Spleen (tissue), 11 donors: ENCODE measurements around the gene APOE. TPM values are rescaled to one million over a fixed set of nuclear protein-coding genes. Genes with fewer than 3 reads are reported as not detected.

Source experiments
- DNase-seq: peaks from one replicate; pipeline ENCODE4 v3.0.0-alpha.2; 2020
- H3K27ac ChIP-seq, 8 donors: fragments of 200-600 bp; sonication (generic) in 7 of 8; 1 replicate in 4 of 8; 2 replicates in 4 of 8; pipeline versions ENCODE4 v1.5.0 to v1.8.0; 2016 to 2021; ENCODE audit warnings: inconsistent platforms in 4 of 8, mild to moderate bottlenecking in 4 of 8, moderate library complexity in 1 of 8
- H3K27me3 ChIP-seq, 7 donors: fragments of 200-600 bp; sonication (generic) in 6 of 7; replicated peaks in 1 of 7; 1 replicate in 4 of 7; 2 replicates in 3 of 7; pipeline versions ENCODE4 v1.5.0 to v1.8.0; 2016 to 2021; ENCODE audit warnings: inconsistent platforms in 3 of 7, mild to moderate bottlenecking in 1 of 7
- H3K36me3 ChIP-seq, 6 donors: fragments of 200-600 bp; sonication (generic) in 5 of 6; 1 replicate in 4 of 6; 2 replicates in 2 of 6; pipeline versions ENCODE4 v1.5.0 to v1.8.0; 2016 to 2021; ENCODE audit warnings: inconsistent platforms in 2 of 6
- H3K4me1 ChIP-seq, 6 donors: fragments of 200-600 bp; sonication (generic) in 5 of 6; 1 replicate in 3 of 6; 2 replicates in 3 of 6; pipeline versions ENCODE4 v1.5.0 to v1.8.0; 2016 to 2021; ENCODE audit warnings: inconsistent platforms in 3 of 6
- H3K4me3 ChIP-seq, 8 donors: fragments of 200-600 bp; sonication (generic) in 7 of 8; 1 replicate in 4 of 8; 2 replicates in 4 of 8; pipeline versions ENCODE4 v1.5.0 to v1.8.0; 2016 to 2021; ENCODE audit warnings: inconsistent platforms in 4 of 8, mild to moderate bottlenecking in 4 of 8, moderate library complexity in 2 of 8
- H3K9me3 ChIP-seq, 8 donors: fragments of 200-600 bp; sonication (generic) in 7 of 8; 1 replicate in 4 of 8; 2 replicates in 4 of 8; pipeline versions ENCODE4 v1.5.0 to v1.8.0; 2016 to 2021; ENCODE audit warnings: inconsistent platforms in 4 of 8
- POLR2A ChIP-seq, 3 donors: fragments of 450-650 bp; IDR thresholded peaks; one replicate each; pipeline ENCODE4 v1.5.1; 2017; ENCODE audit warnings: antibody characterized with exemption in 3 of 3, mild to moderate bottlenecking in 1 of 3
- POLR2AphosphoS5 ChIP-seq, 3 donors: sonication (generic); formaldehyde crosslinking; IDR thresholded peaks; one replicate each; pipeline ENCODE4 v1.5.1; 2017; ENCODE audit warnings: antibody characterized with exemption in 3 of 3
- WGBS, 5 donors: extraction: QIAGEN DNeasy Blood & Tissue Kit in 3 of 5; methylation state at CpG; one replicate each; pipeline versions ENCODE4 v1.1.5 to v1.1.7; 2013 to 2018; 5-methylcytosine and 5-hydroxymethylcytosine counted together
- intact Hi-C: fragments of 100-400 bp; cut with DNase I; formaldehyde crosslinking; loops from one replicate; pipeline ENCODE4 v1.15.0; 2023; ENCODE audit warnings: low total_unique reads
- polyA plus RNA-seq, 3 donors: library from polyadenylated mRNA; stranded (reverse); fragments of 200-250 nt; gene quantifications; one replicate each; pipeline ENCODE4 v1.2.1, GENCODE V29; 2013
- total RNA-seq, 7 donors: library from RNA; depleted of rRNA in 3 of 7; stranded (reverse); fragments of >200 nt in 3 of 7; fragmentation: NEBNext Ultra II Directional in 4 of 7; extraction: Animal tissue kit (Norgen Biotek cat#: 25700) in 4 of 7; gene quantifications; one replicate each; pipeline versions ENCODE4 v1.1.0 to v1.2.1, GENCODE V29; 2016 to 2021
- TF ChIP-seq, protein P1 (sequence below), 11 experiments: fragments of 200-600 bp in 7 of 11; fragments of 450-650 bp in 4 of 11; sonication (generic) in 4 of 11; IDR thresholded peaks in 8 of 11; conservative IDR thresholded peaks in 3 of 11; 1 replicate in 7 of 11; 2 replicates in 4 of 11; pipeline versions ENCODE4 v1.4.0 to v1.8.0; 2016 to 2021; ENCODE audit warnings: antibody characterized with exemption in 11 of 11, inconsistent platforms in 4 of 11, mild to moderate bottlenecking in 1 of 11
- donor health status: healthy with polysubstance abuse.
- donor health status: DM: no; HTN: no; CAD: no; lungs with moderate emphysema.
- donor health status: DM: no; HTN: no; CAD: no.
- donor health status: Bipolar disorder and iron deficiency.
- donor health status: healthy.
- donor health status: DM: no; HTN: no; CAD: no.
- donor health status: DM: yes; HTN: yes; CAD: no.

Gene APOE
- total and polyA plus RNA-seq, 10 donors: 198 to 2,099 (median 726) TPM

DNA sequence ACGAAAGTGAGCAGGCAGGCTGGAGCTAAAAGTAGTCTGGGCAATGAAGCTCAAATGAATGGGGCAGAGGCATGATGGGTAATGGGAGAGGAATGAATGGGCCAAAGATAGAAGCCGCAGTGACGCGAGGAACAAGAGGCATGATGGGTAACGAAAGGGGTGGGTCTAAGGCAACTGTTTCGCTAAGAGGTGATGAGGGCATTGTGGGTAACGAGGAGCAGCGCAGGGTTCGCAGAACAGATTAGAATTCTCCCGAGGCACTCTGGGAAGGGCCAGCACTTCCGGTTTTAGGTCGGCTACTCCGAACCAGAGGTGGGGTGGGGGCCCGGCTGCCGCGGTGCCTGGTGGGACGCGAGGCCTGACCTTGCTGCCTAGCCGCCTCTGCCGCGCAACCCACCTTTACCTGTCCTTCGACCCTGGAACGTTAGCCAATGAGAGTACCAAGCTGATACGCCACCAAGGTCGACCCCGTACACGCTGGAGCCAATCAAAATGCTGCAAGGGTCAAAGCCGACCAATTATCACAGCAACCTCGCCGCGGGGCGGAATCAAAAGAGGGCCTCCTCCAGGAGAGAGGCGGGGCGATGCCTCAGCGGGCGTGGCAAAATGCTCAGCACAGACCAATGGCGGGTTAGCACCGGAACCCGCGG lies 15.1 kb upstream of the APOE start:
- H3K4me3 ChIP-seq: peak overlapping the region; percentile 39 to 100 (median 73)
- peaks cover 20 to 35% (median 25%) of the 10 kb centered on the region in 6 donors for H3K4me1 ChIP-seq
- no peaks in the 10 kb centered on the region for H3K9me3 ChIP-seq
- no peaks in the 10 kb centered on the region for H3K27me3 ChIP-seq
- DNase-seq: peak; percentile 99
- peaks cover 0 to 71% (median 46%) of the 10 kb centered on the region in 6 donors for H3K36me3 ChIP-seq
- intact Hi-C loops: loop anchor here (10.0 kb wide), 1 partner anchor 154 kb away; no protein-coding TSS in a partner anchor
- TF ChIP-seq POLR2A (IDR thresholded peaks at IDR 0.05) (no peak), POLR2AphosphoS5 (IDR thresholded peaks at IDR 0.05) (peak; percentile 83 to 92 (median 89))
- TF ChIP-seq, protein P1, sequence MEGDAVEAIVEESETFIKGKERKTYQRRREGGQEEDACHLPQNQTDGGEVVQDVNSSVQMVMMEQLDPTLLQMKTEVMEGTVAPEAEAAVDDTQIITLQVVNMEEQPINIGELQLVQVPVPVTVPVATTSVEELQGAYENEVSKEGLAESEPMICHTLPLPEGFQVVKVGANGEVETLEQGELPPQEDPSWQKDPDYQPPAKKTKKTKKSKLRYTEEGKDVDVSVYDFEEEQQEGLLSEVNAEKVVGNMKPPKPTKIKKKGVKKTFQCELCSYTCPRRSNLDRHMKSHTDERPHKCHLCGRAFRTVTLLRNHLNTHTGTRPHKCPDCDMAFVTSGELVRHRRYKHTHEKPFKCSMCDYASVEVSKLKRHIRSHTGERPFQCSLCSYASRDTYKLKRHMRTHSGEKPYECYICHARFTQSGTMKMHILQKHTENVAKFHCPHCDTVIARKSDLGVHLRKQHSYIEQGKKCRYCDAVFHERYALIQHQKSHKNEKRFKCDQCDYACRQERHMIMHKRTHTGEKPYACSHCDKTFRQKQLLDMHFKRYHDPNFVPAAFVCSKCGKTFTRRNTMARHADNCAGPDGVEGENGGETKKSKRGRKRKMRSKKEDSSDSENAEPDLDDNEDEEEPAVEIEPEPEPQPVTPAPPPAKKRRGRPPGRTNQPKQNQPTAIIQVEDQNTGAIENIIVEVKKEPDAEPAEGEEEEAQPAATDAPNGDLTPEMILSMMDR (IDR thresholded peaks at IDR 0.05 in 8 of 11, conservative IDR thresholded peaks at IDR 0.05 in 3 of 11): peak in 2 of 11 experiments; percentile 25 to 26
- WGBS, 5 donors: 0 to 1% (median 0%) methylated on average over 35 to 40 of the region's 40 CpGs
- H3K27ac ChIP-seq: peak overlapping the region; percentile 76 to 98 (median 96)

DNA sequence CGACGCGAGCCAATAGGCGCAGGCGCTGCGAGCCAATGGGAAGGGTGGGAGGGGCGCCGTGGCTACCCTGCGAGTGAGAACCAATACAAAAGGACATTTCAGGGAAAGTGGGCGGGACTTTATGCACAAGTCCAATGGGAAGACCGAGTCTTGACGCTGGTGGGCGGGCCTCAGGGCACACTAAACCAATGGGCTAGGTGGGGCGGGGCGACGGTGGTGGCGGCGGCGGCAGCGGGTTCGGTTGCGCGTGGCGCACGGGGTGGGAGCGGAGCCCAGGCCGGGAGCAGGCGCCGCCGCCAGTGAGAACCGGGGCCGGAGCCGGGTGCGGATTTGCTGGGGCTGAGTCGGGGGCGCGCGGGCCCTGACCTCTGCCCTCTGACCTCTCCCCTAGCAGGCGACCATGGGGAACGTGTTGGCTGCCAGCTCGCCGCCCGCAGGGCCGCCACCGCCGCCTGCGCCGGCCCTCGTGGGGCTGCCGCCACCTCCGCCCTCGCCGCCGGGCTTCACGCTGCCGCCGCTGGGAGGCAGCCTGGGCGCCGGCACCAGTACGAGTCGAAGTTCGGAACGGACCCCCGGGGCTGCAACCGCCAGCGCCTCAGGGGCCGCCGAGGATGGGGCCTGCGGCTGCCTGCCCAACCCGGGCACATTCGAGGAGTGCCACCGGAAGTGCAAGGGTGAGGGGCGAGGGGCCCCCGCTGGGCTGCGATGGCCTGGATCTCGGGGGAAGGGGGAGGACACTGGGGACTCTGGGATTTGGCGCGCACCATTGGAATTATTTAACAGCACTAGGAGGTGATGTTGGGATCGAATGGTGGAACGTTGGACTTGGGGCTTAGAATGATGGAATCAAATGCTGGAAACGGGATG lies 14.3 kb upstream of the APOE start, which contains the start of gene TOMM40:
TOMM40 (plus strand) TSS at position 239 of the 867 bp plus-strand sequence; CDS start at position 401, 162 bp downstream.
- H3K36me3 ChIP-seq: peaks cover 0 to 71% (median 49%) of the 10 kb centered on the region in 6 donors
- WGBS, 5 donors: 0 to 1% (median 0%) methylated on average over 30 to 81 of the region's 81 CpGs
- intact Hi-C loops: loop anchor here (10.0 kb wide), 1 partner anchor 154 kb away; no protein-coding TSS in a partner anchor

DNA sequence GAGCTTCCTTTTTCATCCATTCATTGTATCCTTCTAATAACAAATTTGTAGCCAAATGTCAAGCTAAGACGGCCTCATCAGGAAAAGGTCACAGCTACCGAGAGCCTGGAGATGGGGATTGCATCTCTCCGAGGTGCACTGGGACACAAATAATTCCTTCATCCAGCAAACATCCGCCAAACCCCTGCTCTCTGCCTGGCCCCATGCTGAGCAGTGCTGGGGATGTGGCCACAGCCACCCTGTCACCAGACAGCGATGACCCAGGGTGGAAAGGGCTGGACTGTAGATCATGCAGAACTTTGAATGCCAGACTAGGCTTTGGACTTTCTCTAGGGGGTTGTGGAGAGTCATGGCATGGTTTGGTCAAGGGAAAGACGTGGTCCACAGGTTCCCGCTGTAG lies 12.7 kb upstream of the APOE start:
- 85 to 94% (median 93%) methylated on average over 7 of the region's 7 CpGs for WGBS, 5 donors
- peak overlapping the region in 1 of 8 donors; percentile 100 for H3K4me3 ChIP-seq
- H3K9me3 ChIP-seq: no peaks in the 10 kb centered on the region
- TF ChIP-seq POLR2A (IDR thresholded peaks at IDR 0.05) (no peak), POLR2AphosphoS5 (IDR thresholded peaks at IDR 0.05) (no peak)
- TF ChIP-seq, protein P1 (IDR thresholded peaks at IDR 0.05 in 8 of 11, conservative IDR thresholded peaks at IDR 0.05 in 3 of 11): no peak
- H3K27ac ChIP-seq: no peak overlapping the region
- intact Hi-C loops: loop anchor here (10.0 kb wide), 1 partner anchor 152 kb away; no protein-coding TSS in a partner anchor
- H3K4me1 ChIP-seq: peaks cover 20 to 35% (median 25%) of the 10 kb centered on the region in 6 donors
- H3K27me3 ChIP-seq: no peaks in the 10 kb centered on the region
- DNase-seq: no peak
- H3K36me3 ChIP-seq: peaks cover 0 to 71% (median 53%) of the 10 kb centered on the region in 6 donors

More for the DNA sequence above, 14.3 kb upstream of the APOE start, which contains the start of gene TOMM40:
- peak; percentile 98 for DNase-seq
- peak within 1 kb of the TSS; percentile 76 to 98 (median 96) for H3K27ac ChIP-seq
- H3K4me1 ChIP-seq: peaks cover 20 to 35% (median 25%) of the 10 kb centered on the region in 6 donors
- no peaks in the 10 kb centered on the region for H3K27me3 ChIP-seq
- H3K4me3 ChIP-seq: peak within 1 kb of the TSS; percentile 90 to 100 (median 94)
- no peaks in the 10 kb centered on the region for H3K9me3 ChIP-seq
- TF ChIP-seq POLR2AphosphoS5 (IDR thresholded peaks at IDR 0.05): peak in 2 of 3 donors; percentile 54 to 67
- no peak for TF ChIP-seq POLR2A (IDR thresholded peaks at IDR 0.05)
- TF ChIP-seq, protein P1 (IDR thresholded peaks at IDR 0.05 in 8 of 11, conservative IDR thresholded peaks at IDR 0.05 in 3 of 11): peak in 2 of 11 experiments; percentile 22 to 28
